CD4-positive, alpha-beta T cell treated with Interleukin-10 for 1 hour (primary cell): Measurements from ENCODE around the gene PPP2R2B.
A peak's percentile ranks its signal among the peaks of the same experiment; 100 is the strongest.

Experiments
- DNase-seq: peaks from one replicate; pipeline ENCODE4 v3.0.0-alpha.2; 2020

Gene PPP2R2B

DNA sequence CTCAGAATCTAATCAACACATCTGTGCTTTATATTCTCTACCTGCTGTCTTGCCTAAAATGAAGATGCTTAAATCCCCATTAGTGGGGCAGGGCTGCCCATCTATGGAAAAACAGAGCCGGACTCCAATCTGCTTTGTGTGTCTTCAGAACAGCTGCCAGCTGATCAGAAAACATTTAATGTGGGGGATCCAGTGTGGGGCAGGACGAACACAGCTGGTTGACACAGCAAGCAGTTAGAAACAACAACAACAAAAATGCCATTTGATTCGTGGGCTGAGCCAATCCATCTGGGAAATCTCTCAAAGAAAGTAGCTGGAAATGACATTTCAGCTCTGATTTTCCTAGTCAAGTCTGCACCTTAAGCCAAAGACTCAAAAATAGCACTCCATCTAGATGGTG lies 99.8 kb downstream of the PPP2R2B start:
- DNase-seq = no peak

DNA sequence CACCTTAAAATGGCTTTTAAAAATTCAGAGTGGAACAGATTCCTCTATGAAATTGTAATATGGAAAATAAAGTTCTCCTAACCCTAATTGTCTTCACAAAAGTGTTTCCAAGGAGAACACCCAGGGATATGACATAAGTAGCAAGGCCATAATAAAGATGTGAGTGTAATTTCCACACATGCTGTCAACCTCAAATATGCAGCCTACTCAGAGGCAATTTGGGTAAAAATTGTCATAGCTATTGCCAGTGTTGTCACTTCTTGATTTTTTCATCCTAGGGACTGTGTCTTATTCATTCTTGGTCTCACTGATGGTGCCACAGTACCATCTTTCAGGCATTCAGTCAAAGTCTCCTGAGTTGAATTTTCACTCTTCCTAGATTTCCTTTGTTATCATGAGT lies 100.3 kb downstream of the PPP2R2B start:
- DNase-seq = no peak

DNA sequence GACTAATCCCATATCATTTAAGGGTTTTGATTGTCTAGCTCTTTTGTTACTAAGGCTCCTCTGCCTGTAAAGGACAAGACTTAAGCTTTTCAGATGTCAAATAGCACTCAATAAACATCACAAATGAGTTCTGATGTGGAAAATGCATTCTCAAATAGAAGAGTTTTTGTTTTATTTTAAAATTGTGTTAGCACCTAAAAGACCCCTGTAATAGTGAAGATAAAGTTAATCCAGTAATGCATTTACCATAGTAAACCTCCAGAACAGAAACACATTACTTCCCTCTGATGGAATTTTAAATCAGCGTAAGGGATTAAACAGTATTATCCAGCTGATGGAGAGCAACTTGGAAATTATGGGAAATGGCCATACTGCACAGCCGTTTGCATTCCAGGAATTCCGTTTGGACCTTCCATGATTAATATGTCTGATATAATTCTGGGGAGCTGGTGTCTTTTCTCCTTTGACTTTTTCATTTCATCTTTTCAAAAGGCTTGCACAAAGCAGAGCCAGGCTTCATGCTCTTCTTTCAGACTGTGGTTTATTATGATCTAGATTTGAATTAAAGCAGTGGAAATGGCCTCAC lies 105.6 kb downstream of the PPP2R2B start:
- no peak for DNase-seq

DNA sequence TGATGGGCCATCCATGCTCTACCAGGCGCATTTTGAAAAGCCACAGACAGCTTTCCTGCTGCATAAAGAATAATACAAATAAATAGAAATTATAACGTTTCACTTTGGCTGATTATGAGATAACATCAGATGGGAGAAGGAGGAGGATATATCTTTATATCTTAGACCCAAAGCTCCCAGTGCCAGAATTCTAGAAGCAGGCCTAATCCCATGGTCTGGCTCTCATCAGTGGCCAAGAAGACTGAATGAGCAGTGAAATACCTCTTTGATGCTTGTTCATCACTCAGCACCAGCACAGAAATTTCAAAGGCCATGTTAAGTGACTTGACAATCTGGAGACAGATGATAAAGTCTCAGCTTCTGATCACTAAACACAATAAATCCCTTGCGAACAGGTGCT lies 107.6 kb downstream of the PPP2R2B start:
- no peak for DNase-seq

DNA sequence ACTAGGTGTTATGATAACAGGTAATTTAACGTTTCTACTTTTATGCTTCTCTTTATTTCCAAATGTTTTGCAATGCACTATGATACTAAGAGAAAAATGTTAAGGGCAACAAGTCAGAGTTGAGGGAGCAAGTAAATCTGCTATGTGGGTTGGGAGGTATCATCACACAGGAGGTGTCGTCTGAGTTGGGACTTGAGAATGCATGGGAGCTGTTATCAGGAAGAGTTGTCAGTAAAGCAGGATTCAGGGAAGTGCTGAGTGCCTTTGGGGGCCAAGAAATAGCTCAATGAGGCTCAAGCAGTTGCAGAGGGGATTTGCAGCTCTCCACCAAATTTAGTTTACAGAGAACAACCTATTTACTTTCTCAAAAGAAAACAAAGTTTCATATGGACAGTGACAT lies 108.0 kb downstream of the PPP2R2B start:
- DNase-seq = no peak

DNA sequence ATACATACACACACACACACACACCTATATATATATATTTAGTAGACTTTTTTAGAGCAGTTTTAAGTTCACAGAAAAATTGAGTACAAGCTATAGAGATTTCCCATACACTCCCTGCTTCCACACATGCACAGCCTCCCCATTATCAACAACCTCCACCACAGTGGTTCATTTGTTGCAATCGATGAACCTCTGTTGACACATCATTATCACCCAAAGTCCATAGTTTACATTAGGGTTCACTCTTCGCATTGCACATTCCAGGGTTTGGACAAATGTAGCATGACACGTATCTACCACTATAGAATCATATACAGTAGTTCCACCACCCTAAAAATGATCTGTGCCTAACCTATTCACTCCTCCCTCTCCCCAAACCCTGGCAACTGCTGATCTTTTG lies 111.0 kb downstream of the PPP2R2B start:
- no peak for DNase-seq

DNA sequence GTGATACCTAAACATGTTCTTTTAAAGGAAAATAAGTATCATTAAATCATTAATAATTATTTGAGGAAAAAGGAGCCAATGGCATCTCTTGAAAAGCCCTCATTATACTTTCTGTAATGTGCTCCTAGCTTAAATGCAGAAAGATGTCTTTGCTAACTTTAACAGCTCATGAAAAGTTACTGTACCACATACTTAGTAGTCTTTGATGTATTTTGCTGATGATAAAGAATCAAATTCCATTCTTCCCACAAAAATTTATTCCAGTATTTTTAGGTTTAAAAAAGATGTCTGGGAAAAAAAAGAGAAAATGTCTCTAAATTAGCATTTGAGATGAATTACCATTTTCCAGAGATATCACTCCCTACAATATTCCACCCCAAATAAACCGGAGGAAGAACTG lies 112.5 kb downstream of the PPP2R2B start:
- no peak for DNase-seq

DNA sequence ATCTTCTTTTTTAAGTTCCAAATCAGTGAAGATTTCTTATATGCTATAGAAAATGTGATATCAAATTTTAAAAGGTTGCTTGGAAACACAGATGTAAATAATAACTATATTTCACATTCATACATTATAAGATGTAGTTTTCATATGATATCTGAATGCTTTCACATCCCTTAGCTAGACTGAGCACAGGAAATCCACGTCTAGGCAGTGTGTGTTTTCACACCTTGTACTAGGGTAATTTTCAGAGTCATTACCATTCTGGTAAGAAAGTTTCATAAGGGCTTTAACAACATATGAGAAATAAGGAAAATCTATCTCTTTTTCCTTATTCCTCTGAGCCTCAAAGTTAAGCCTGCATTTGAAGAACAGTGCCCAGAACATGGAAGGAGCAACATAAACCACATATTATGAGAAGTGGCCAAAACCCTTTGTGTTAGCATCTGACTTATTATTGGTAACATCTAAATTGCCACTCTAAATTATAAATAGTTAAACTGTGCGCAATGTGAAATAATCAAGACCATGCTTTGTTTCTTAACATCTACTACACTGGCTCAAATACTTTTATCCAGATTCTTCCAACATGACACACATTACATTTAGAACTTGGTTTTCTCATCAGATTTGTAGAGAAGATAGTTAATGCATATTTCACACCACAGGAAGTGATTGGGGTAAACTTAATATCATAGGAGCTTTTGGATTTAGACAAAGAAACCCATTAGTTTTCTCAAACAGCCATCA lies 113.3 kb downstream of the PPP2R2B start:
- peak; percentile 44 for DNase-seq

DNA sequence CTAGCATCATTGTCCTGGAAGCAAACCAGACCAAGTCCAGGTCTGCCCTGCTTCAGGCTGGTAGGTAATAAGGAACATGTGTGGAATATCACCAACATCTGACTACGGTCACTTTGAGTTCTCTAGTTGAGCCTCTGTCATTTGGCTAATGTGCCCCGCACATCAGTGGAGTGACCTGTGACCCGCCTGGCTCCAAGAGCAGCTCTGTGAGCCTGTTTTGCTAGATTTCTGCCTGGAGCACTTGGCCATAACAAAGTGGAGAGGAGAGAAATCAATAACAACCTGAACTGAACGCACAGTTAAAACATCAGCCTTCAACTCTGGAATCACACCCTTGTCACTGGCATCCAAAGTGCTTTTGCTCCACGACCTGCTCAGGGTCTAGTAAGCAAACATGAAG lies 115.7 kb downstream of the PPP2R2B start:
- no peak for DNase-seq

DNA sequence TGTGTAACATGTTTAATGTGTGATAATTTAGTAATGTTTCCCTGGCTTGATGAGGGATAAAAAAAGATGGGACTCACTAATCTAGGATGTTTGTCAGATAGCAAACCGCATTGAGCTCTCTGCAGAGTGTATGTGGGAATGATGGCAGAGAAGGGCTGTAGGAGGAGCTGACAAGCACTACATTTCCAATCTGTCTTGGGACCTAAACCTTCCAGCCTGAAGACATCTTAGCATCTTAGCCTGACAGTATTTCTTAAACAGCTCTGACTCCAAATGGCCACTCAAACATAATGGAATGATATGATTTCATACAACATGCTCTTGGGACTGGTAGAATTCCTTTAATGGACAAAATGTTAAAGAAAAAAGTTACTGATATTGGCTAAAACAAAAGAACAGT lies 116.7 kb downstream of the PPP2R2B start:
- no peak for DNase-seq

DNA sequence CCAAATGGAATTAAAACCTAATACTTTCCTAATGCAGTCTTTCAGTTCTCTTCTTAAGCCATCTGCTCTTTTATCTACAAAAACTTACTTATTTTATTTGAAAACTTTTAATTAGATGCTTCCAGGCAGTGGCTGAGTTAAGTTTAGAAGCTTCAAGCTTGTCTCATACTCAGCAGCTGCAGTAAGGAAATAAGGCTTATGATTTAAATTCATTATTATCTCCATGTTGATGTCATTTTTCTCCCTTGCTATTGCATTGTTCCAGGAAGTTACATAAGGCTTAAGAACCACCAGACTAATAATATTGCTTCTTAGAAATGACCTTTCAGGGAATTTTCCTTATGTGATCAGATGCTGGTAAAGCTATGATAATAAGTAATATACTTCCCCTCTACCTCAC lies 119.6 kb downstream of the PPP2R2B start:
- DNase-seq = no peak

DNA sequence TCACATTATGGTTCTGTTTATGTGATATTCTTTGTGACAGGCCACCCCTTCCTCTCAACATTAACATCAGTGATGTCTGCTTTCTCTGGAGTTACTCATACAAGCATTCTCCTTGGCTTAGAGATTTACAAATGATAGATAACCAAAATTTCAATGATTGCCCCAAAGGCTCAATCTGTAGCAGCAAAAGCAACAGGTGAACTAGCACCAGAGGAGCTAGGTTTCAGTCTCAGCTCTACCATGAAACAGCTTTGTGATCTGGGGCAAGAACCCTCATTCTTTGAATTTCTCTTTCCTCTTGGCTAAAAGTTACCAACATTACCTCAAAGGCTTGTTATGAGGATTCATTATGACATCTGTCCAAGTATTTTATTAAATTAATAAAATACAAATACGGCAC lies 120.5 kb downstream of the PPP2R2B start:
- no peak for DNase-seq

DNA sequence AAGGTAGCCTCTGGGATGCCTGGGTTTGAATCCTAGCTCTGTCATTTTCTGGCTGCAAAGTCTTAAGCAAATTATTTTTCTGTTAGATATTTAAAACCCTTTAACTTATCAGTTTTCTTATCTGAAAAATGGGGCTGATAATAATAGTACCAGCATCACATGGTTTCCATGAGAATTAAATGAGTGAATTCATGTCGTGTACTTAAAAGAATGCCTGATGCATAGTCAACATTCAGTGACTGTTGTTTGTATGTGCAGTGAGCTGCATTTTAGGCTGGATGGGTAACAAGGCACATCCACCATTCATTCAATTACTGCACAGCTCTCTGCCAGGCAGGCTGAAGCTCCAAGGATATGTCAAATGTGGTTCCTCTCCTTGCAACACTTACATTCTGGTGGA lies 122.0 kb downstream of the PPP2R2B start:
- DNase-seq = no peak

DNA sequence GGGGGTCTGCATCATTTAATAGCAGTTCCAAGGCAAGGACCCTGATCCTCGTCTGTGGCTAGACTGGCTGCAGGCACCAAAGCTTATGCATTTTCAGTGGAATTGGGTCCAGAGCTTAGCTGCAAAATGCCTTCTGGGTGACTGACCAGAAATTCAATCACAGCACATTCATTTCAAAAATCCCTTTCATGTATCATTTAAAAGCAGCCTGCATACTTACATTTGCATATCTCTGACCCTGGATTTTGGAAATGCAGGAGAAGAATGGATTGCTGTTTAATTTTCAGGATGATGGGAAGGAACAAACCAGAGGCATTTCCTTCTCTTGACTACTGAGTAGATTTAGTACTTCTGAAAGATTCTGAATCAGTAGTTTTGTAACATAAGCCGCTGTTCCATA lies 122.8 kb downstream of the PPP2R2B start:
- DNase-seq = no peak

DNA sequence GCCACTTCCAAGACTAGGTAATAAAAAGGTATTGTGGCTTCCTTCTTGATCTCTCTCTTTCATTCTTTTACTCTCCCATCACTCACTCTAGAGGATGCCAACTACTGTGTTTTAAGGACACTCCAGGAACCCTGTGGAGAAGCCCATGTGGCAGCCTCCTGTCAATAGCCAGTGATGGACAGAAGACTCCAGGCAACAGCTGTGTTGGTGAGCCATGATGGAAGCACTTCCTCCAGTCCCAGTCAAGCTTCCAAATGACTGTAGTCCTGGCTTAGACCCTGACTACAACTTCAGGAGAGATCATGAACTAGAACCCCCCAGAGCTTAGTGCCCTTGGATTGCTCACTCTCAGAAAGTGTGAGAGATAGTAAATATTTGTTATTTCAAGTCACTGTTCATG lies 123.9 kb downstream of the PPP2R2B start:
- no peak for DNase-seq

DNA sequence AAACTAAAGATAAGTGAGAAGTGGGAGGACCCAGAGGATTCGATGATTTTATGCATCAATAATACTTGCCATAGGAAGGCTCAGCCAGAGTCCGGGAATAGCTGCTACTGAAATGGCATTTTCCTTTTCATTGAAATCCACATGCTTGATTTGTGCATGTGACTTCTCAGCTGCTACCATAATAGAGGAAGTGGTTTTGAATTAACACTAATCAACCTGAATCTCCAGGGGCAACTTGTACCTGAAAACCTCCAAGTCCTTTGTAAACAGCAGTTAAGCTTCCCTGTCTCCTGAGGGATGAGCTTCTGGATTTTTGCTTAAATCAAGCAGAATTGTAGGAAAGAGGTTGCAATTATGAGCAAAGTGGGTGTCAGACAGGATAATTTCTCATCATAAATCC lies 124.9 kb downstream of the PPP2R2B start:
- peak; percentile 27 for DNase-seq

DNA sequence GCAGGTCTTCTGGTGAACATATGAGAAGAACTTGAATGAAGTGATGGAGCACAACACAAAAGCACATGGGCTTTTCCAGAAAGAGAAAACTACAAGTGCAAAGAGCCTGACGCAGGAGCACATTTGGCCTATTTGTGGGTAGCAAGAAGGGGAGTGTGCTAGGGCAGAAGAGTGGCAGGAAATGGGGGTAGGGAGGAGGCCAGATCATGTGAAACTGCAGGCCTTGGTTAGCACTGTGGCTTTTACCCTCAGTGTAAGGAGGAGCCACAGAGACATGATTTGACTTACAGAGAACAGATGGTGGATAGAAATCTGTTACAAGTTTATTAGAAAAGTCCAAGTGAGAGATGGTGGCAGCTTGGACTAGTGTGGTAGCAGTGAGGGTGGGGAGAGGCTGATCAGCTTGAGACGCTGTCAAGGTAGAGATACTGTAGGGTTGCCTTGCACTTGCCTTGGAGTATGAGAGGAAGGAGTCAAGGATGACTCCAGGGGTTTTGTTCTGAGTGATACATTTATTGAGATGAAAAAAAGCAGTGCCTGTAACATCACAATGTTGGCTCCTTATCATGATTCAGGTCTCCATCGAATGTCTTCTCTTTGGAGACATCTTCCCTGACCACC lies 126.7 kb downstream of the PPP2R2B start:
- DNase-seq = peak; percentile 78

DNA sequence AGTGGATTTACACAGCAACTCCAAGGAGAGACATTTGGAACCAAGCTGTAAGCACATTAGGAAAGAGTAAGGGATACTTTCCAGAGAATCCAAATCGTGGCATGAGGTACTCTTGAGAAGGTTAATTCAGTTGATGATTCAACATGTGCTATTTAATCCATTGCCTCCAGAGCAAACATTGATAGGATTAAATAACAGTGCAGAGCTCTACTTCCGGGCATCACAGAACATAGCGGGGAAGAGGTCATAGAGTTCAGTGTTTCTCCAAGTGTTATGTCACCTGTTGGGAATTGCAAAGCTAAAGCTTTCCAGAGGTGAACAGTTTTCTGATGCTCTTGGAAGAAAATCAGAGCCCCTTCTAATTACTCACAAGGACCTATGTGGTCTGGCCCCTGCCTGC lies 127.5 kb downstream of the PPP2R2B start:
- no peak for DNase-seq

DNA sequence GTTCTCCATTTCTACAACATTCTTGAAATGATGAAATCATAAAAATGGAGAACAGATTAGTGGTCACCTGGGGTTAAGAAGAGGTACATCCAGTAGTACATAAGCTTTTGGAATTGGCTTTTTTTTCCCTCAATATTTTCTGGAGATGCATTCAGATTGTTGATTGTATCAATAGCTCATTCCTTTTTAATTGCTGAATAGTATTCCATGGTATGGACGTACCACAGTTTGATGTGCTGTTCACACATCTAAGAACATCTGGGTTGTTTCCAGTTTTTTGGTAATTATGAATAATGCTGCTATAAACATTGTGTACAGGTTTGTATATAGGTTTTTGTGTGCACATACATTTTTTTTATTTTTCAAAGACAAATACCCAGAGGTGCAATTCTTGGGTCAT lies 130.0 kb downstream of the PPP2R2B start:
- no peak for DNase-seq

DNA sequence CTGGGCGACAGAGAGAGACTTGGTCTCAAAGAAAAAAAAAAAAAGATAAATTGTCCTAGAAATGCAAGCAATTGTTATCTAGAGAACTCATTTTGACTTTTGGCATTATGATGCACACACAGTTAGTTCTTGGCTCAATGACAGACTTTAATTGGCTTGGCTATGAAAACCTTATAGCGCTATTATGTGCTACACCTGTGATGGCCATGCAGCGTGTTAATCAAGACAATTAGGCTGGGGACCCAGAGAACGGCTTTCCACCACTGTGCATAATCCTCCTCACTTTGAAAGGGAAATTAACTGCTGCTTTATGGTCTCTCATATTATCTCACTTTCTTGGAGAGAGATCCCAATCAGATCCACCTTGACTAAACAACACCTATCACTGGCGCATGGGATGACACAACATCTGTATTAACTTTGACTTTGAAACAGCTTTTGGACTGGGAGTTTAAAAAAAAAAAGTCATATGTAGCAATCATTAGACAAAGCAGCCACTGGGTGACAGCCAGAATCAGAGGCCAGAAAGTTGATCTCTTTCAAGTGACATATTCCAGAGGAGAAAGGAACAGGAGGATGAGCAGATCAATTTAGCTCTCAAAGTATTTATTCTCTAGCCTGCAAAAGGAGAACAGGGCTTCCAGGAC lies 132.5 kb downstream of the PPP2R2B start:
- no peak for DNase-seq

DNA sequence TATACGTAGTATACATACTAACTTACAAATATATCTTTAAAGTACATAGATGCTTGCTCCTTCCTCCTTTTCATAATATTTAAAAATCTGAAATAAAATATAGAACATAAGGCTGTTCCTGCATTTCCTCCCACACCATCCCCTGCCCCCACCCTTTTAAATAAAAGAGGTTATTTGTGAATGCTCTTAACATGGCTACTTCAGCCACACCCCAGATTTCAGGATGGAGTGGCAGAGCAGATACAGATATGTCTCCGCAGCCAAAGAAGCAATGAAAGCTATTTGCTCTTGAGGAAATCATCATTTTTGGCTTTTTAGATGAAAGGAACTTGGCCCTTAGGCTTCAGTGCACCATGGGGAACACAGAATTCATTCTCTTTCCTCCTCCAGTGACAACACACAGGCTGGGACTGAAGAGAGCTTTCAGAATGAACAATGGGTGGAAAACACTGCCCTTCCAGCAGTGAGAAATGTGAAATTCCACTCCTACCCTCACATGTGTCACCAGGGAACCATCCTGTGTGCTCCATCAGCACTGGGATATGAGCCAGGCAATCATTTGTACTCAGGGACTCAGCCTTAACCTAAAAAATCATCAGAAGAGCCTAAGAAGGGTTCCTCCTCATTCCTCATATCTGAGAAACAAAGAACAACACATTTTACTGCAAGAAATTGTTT lies 134.3 kb downstream of the PPP2R2B start:
- DNase-seq = no peak

DNA sequence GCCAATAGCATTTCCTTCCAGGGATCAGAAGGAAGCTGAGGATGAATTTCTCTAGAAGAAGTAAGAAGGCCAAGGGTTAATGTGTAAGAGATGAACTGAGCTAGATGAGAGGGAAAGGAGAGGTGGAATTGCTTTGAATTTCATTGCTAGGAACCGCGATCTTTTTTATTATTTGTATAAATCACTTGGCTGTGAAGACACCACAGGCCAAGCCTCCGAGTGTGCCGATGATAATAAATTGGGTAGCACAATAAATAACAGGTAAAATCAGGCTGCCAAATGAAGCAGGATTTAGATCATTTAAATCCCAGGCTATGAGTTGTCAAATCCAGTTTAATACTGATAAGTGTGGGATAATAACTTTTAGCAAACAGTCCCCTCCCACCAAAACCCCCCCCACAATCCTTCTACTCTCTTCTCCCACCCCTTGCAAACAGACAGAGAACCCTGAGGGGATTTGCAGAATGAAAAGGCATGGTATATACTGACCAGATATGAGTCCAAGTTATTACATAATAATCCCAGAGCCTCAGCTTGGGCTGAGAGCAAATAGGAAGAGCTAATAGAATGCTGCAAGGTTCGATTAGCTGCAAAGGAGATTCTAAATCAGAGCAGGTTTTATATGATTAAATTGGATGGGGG lies 143.5 kb downstream of the PPP2R2B start:
- DNase-seq = no peak

DNA sequence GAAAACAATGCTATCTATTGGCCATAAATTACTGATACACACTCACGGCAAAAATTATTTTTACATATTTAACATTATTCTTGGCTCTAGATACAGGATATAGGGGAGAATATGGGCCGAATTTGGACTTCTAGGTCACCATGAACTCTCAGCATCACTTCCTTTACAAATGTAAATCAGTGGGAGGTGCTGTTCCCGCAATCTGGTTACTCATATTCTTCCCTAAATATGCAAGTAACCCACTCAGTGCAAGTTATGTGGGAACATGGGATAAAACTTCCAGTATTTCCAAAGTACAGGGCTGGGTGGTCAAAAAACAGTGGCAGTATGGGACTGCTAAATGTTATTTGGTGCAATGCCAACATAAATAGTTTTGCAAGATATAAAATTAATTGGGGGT lies 145.6 kb downstream of the PPP2R2B start:
- no peak for DNase-seq
